SK-N-SH (cell line): ENCODE measurements around the gene SRGAP1. TPM values are rescaled to one million over a fixed set of nuclear protein-coding genes. Genes with fewer than 3 reads are reported as not detected.
A peak's percentile ranks its signal among the peaks of the same experiment; 100 is the strongest.

Source experiments
- CTCF ChIA-PET: fragments of 300-600, 350-600 bp; formaldehyde crosslinking; extraction: SDS; loops from one replicate; lab custom pipeline; 2021; lab: Yijun Ruan, JAX
- POLR2A ChIA-PET: fragments of 350-600 bp; sonication (Branson Sonifier 250); formaldehyde crosslinking; extraction: SDS; loops from one replicate; lab custom pipeline; 2020; ENCODE audit warnings: antibody characterized with exemption, inconsistent platforms; lab: Yijun Ruan, JAX
- DNase-seq: peaks from one replicate; pipeline ENCODE4 v3.0.0; 2012
- H2AFZ ChIP-seq: fragments of 200-600 bp; sonication (generic); 2 replicates; pipeline ENCODE4 v1.8.1; 2016; ENCODE audit warnings: antibody characterized with exemption, mild to moderate bottlenecking, low read depth
- H3F3A ChIP-seq: fragments of 200-600 bp; sonication (generic); replicated peaks from 2 replicates; pipeline ENCODE3; 2016; ENCODE audit warnings: antibody characterized with exemption, mild to moderate bottlenecking; ENCODE audit not compliant: insufficient read depth
- H3K27ac ChIP-seq, 2 experiments: fragments of 200-500 bp in 1 of 2; fragments of 200-600 bp in 1 of 2; sonication (Bioruptor generic) in 1 of 2; sonication (generic), shearing (Covaris generic) in 1 of 2; 2 replicates each; pipeline versions ENCODE4 v1.5.1 to v1.6.1; 2014 to 2016; ENCODE audit warnings: low read depth in 2 of 2, inconsistent platforms in 1 of 2, low read length in 1 of 2, mild to moderate bottlenecking in 1 of 2, mixed read lengths in 1 of 2
- H3K27me3 ChIP-seq: fragments of 200-600 bp; sonication (generic), shearing (Covaris generic); 2 replicates; pipeline ENCODE4 v1.6.1; 2016; ENCODE audit warnings: mixed run types; ENCODE audit not compliant: insufficient read depth
- H3K36me3 ChIP-seq, 2 experiments: fragments of 200-500 bp in 1 of 2; fragments of 200-600 bp in 1 of 2; sonication (Bioruptor generic) in 1 of 2; sonication (generic) in 1 of 2; replicated peaks in 1 of 2; 2 replicates each; pipeline versions ENCODE3 to v1.5.1; 2014 to 2016; ENCODE audit warnings: low read length in 1 of 2, mild to moderate bottlenecking in 1 of 2; ENCODE audit not compliant: insufficient read depth in 2 of 2, control insufficient read depth in 1 of 2
- H3K4me1 ChIP-seq, 2 experiments: fragments of 200-500 bp in 1 of 2; fragments of 200-600 bp in 1 of 2; sonication (Bioruptor generic) in 1 of 2; sonication (generic), shearing (Covaris generic) in 1 of 2; 2 replicates each; pipeline versions ENCODE4 v1.5.1 to v1.6.1; 2014 to 2016; ENCODE audit warnings: low read depth in 1 of 2, low read length in 1 of 2, mixed run types in 1 of 2; ENCODE audit not compliant: insufficient read depth in 2 of 2, control insufficient read depth in 1 of 2
- H3K4me2 ChIP-seq: fragments of 200-600 bp; sonication (generic), shearing (Covaris generic); 2 replicates; pipeline ENCODE4 v1.6.1; 2017; ENCODE audit warnings: mixed run types
- H3K4me3 ChIP-seq, 2 experiments: fragments of 200-500 bp in 1 of 2; fragments of 200-600 bp in 1 of 2; sonication (Bioruptor generic) in 1 of 2; sonication (generic), shearing (Covaris generic) in 1 of 2; 2 replicates each; pipeline versions ENCODE4 v1.5.1 to v1.8.1; 2014 to 2016; ENCODE audit warnings: low read depth in 2 of 2, inconsistent platforms in 1 of 2, low read length in 1 of 2, mild to moderate bottlenecking in 1 of 2, mixed read lengths in 1 of 2, moderate library complexity in 1 of 2
- H3K79me2 ChIP-seq: fragments of 200-600 bp; sonication (generic); 2 replicates; pipeline ENCODE4 v1.8.1; 2017; ENCODE audit warnings: mild to moderate bottlenecking; ENCODE audit not compliant: insufficient read depth
- H3K9ac ChIP-seq: fragments of 200-600 bp; sonication (generic); 2 replicates; pipeline ENCODE4 v1.6.1; 2017; ENCODE audit warnings: mixed run types
- H3K9me2 ChIP-seq: fragments of 200-600 bp; sonication (generic); 2 replicates; pipeline ENCODE4 v1.6.1; 2017; ENCODE audit warnings: mixed run types
- H3K9me3 ChIP-seq: fragments of 200-600 bp; sonication (generic); 2 replicates; pipeline ENCODE4 v1.6.1; 2017; ENCODE audit warnings: mixed run types, mild to moderate bottlenecking, moderate library complexity
- H4K20me1 ChIP-seq: fragments of 200-600 bp; sonication (generic); 2 replicates; pipeline ENCODE4 v1.6.1; 2017; ENCODE audit warnings: mild to moderate bottlenecking, mixed run types; ENCODE audit not compliant: insufficient read depth
- CHD2 ChIP-seq: fragments of 150-350 bp; IDR thresholded peaks from 2 replicates; pipeline ENCODE4 v1.6.1; 2018; ENCODE audit warnings: low read length; ENCODE audit not compliant: partially characterized antibody
- CTCF ChIP-seq: fragments of 200-600 bp; sonication (generic); IDR thresholded peaks from 2 replicates; pipeline ENCODE4 v1.6.1; 2017; ENCODE audit warnings: antibody characterized with exemption, mild to moderate bottlenecking, moderate library complexity
- ELF1 ChIP-seq: IDR thresholded peaks from 2 replicates; pipeline ENCODE4 v1.4.0; 2012
- EP300 ChIP-seq, 2 experiments: IDR thresholded peaks; 2 replicates each; pipeline versions ENCODE4 v1.4.0 to v1.6.1; 2012; ENCODE audit warnings: borderline replicate concordance in 1 of 2, low read depth in 1 of 2, low read length in 1 of 2
- EZH2phosphoT487 ChIP-seq: fragments of 200-600 bp; sonication (generic); IDR thresholded peaks from 2 replicates; pipeline ENCODE4 v1.6.1; 2017; ENCODE audit warnings: low read depth, mixed run types, mild to moderate bottlenecking, antibody characterized with exemption, moderate library complexity, borderline replicate concordance
- FOSL2 ChIP-seq: IDR thresholded peaks from 2 replicates; pipeline ENCODE4 v1.4.0; 2012; ENCODE audit warnings: low read depth, mild to moderate bottlenecking, moderate library complexity, borderline replicate concordance
- FOXM1 ChIP-seq: IDR thresholded peaks from 2 replicates; pipeline ENCODE4 v1.4.0; 2012; ENCODE audit warnings: low read depth, mild to moderate bottlenecking
- GATA2 ChIP-seq: sonication (generic); formaldehyde crosslinking; IDR thresholded peaks from 2 replicates; pipeline ENCODE4 v1.5.0; 2020; ENCODE audit warnings: mild to moderate bottlenecking, missing genetic modification reagents
- JUND ChIP-seq: IDR thresholded peaks from 2 replicates; pipeline ENCODE4 v1.4.0; 2012
- MEF2A ChIP-seq: IDR thresholded peaks from 2 replicates; pipeline ENCODE4 v1.4.0; 2012; ENCODE audit warnings: low read depth, borderline replicate concordance
- MXI1 ChIP-seq: IDR thresholded peaks from 2 replicates; pipeline ENCODE4 v1.6.1; 2012; ENCODE audit warnings: mild to moderate bottlenecking, low read depth, low read length, improper control_type of control experiment
- NFIC ChIP-seq: IDR thresholded peaks from 2 replicates; pipeline ENCODE4 v1.4.0; 2012; ENCODE audit warnings: borderline replicate concordance
- NRF1 ChIP-seq: IDR thresholded peaks from 2 replicates; pipeline ENCODE4 v1.6.1; 2012; ENCODE audit warnings: low read depth, mild to moderate bottlenecking, low read length
- POLR2AphosphoS5 ChIP-seq: IDR thresholded peaks from 2 replicates; pipeline ENCODE4 v1.6.1; 2012; ENCODE audit warnings: low read depth, low read length
- RAD21 ChIP-seq: IDR thresholded peaks from 2 replicates; pipeline ENCODE4 v1.6.1; 2012; ENCODE audit warnings: mild to moderate bottlenecking, low read length
- RCOR1 ChIP-seq: fragments of 150-350 bp; IDR thresholded peaks from 2 replicates; pipeline ENCODE4 v1.6.1; 2017; ENCODE audit warnings: antibody characterized with exemption, low read length
- RFX5 ChIP-seq: IDR thresholded peaks from 2 replicates; pipeline ENCODE4 v1.6.1; 2012; ENCODE audit warnings: mild to moderate bottlenecking, improper control_type of control experiment, low read length
- RXRA ChIP-seq: IDR thresholded peaks from 2 replicates; pipeline ENCODE4 v1.4.0; 2012; ENCODE audit warnings: low read depth, mild to moderate bottlenecking, borderline replicate concordance
- SIN3A ChIP-seq: IDR thresholded peaks from 2 replicates; pipeline ENCODE4 v1.6.1; 2012; ENCODE audit warnings: low read depth, mild to moderate bottlenecking, low read length, moderate library complexity, borderline replicate concordance
- SMC3 ChIP-seq: IDR thresholded peaks from 2 replicates; pipeline ENCODE4 v1.6.1; 2012; ENCODE audit warnings: low read depth, low read length, improper control_type of control experiment
- TCF12 ChIP-seq: IDR thresholded peaks from 2 replicates; pipeline ENCODE4 v1.4.0; 2012
- TEAD4 ChIP-seq: IDR thresholded peaks from 2 replicates; pipeline ENCODE4 v1.4.0; 2012; ENCODE audit warnings: mild to moderate bottlenecking, borderline replicate concordance; ENCODE audit not compliant: insufficient read depth
- USF1 ChIP-seq: IDR thresholded peaks from 2 replicates; pipeline ENCODE4 v1.4.0; 2012; ENCODE audit warnings: low read depth, borderline replicate concordance
- YY1 ChIP-seq: IDR thresholded peaks from 2 replicates; pipeline ENCODE4 v1.4.0; 2012; ENCODE audit warnings: low read depth, mild to moderate bottlenecking
- ZBTB33 ChIP-seq: IDR thresholded peaks from 2 replicates; pipeline ENCODE4 v1.4.0; 2012; ENCODE audit warnings: low read depth, borderline replicate concordance
- WGBS: methylation state at CpG from one replicate; pipeline ENCODE4 v1.1.6; 2017; ENCODE audit warnings: low lambda C conversion rate; 5-methylcytosine and 5-hydroxymethylcytosine counted together
- polyA plus RNA-seq, 3 experiments: library from polyadenylated mRNA; depleted of rRNA; stranded (reverse); fragments of >200 nt; gene quantifications; 2 replicates each; pipeline ENCODE4 v1.2.3, GENCODE V29; 2012
- TF ChIP-seq, protein P1 (sequence below): IDR thresholded peaks from 2 replicates; pipeline ENCODE4; 2012
- TF ChIP-seq, protein P2 (sequence below): fragments of 150-350 bp; IDR thresholded peaks from 2 replicates; pipeline ENCODE4 v1.6.1; 2017; ENCODE audit warnings: antibody characterized with exemption, low read length, low read depth, borderline replicate concordance
- TF ChIP-seq, protein P3 (sequence below): IDR thresholded peaks from 2 replicates; pipeline ENCODE4 v1.4.0; 2012; ENCODE audit warnings: low read depth

SRGAP1 gene
- polyA plus RNA-seq, 1 of the 3 experiments (the other 2 are of a cell fraction), result 2.6 TPM

GRCh38 chr12:64036414-64036813, 191.9 kb downstream of the SRGAP1 start:
- Histone ChIP-seq H3F3A (no peaks in the 10 kb centered on the region), H3K27ac (no peak overlapping the region; a peak in 1 of 4 replicates), H3K4me2 (no peak overlapping the region), H3K9me2 (no peaks in the 10 kb centered on the region), H3K4me3 (no peak overlapping the region), H3K79me2 (no peaks in the 10 kb centered on the region; the same call in 1 of the 2 replicates), H2AFZ (no peak overlapping the region), H3K9me3 (no peaks in the 10 kb centered on the region), H3K4me1 (peaks cover 11 to 13% of the 10 kb centered on the region in 2 experiments; a peak in 3 of 4 replicates), H3K9ac (no peak overlapping the region), H3K36me3 (peaks cover 2 to 7% of the 10 kb centered on the region in 2 experiments), H4K20me1 (no peaks in the 10 kb centered on the region), H3K27me3 (no peaks in the 10 kb centered on the region)
- ChIA-PET CTCF (interaction anchor here (1.4 kb wide), 1 partner anchor 145 kb away, joined by 3 read pairs; no protein-coding TSS in a partner anchor), POLR2A (no interaction called here)
- WGBS, result 49% methylated on average over 1 of the region's 1 CpG
- DNase-seq, result no peak
- no peak for TF ChIP-seq YY1
- no peak for TF ChIP-seq MXI1
- TF ChIP-seq TEAD4, result peak; percentile 69
- no peak for TF ChIP-seq RAD21
- TF ChIP-seq USF1, result no peak
- TF ChIP-seq CTCF, result no peak
- no peak for TF ChIP-seq ELF1
- peak; percentile 59 to 73; a peak in 3 of 4 replicates for TF ChIP-seq EP300 (IDR thresholded peaks at IDR 0.05; ENCODE audit: borderline replicate concordance in 1 of 2, low read depth in 1 of 2, low read length in 1 of 2)
- TF ChIP-seq SIN3A, result no peak
- peak; percentile 62 for TF ChIP-seq NFIC
- TF ChIP-seq NRF1, result no peak
- TF ChIP-seq EZH2phosphoT487, result no peak
- TF ChIP-seq, protein P1, sequence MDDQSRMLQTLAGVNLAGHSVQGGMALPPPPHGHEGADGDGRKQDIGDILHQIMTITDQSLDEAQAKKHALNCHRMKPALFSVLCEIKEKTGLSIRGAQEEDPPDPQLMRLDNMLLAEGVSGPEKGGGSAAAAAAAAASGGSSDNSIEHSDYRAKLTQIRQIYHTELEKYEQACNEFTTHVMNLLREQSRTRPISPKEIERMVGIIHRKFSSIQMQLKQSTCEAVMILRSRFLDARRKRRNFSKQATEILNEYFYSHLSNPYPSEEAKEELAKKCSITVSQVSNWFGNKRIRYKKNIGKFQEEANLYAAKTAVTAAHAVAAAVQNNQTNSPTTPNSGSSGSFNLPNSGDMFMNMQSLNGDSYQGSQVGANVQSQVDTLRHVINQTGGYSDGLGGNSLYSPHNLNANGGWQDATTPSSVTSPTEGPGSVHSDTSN, result peak; percentile 92
- no peak for TF ChIP-seq FOSL2
- TF ChIP-seq CHD2, result no peak
- no peak for TF ChIP-seq RFX5
- no peak for TF ChIP-seq SMC3
- TF ChIP-seq, protein P2, sequence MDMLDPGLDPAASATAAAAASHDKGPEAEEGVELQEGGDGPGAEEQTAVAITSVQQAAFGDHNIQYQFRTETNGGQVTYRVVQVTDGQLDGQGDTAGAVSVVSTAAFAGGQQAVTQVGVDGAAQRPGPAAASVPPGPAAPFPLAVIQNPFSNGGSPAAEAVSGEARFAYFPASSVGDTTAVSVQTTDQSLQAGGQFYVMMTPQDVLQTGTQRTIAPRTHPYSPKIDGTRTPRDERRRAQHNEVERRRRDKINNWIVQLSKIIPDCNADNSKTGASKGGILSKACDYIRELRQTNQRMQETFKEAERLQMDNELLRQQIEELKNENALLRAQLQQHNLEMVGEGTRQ, result no peak
- no peak for TF ChIP-seq ZBTB33
- TF ChIP-seq TCF12, result peak; percentile 86
- TF ChIP-seq RXRA, result no peak
- TF ChIP-seq GATA2 (CRISPR knock-in tag), result no peak
- no peak for TF ChIP-seq RCOR1
- TF ChIP-seq MEF2A, result no peak
- peak; percentile 61 for TF ChIP-seq POLR2AphosphoS5
- peak; percentile 71 for TF ChIP-seq JUND
- peak; percentile 45; the same call in 1 of the 2 replicates for TF ChIP-seq FOXM1
- TF ChIP-seq, protein P3, sequence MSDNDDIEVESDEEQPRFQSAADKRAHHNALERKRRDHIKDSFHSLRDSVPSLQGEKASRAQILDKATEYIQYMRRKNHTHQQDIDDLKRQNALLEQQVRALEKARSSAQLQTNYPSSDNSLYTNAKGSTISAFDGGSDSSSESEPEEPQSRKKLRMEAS, result no peak
